ENCODE measurements around the gene CACFD1. TPM values are rescaled to one million over a fixed set of nuclear protein-coding genes. Genes with fewer than 3 reads are reported as not detected.

CACFD1 gene
- total and polyA plus RNA-seq, 2 of the 13 experiments (the other 11 are each of a cell fraction or from before 2014, with no cell fraction given) = 13.8 to 14.6 TPM

DNA sequence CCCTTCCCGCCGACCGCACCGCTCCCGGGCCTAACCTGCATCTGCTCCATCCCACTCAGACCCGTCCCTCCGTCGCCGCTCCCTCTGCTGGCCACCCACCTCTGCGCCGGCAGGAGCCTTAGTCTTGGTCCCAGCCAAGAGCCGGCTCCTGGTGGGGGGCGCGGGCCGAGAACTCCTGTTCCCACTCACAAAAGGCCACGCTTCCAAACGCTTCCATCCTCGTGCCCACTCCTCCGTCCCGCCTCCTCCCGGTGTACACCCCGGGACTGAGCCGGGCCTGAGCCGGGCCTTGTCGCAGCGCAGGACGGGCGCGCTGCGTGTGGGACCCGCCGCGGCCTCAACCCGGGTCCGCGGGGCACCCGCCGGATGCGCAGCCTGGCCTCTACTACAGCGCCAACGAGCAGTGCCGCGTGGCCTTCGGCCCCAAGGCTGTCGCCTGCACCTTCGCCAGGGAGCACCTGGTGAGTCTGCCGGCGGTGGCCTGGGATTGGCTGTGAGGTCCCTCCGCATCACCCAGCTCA is 30.1 kb upstream of the CACFD1 start:
- ChIA-PET CTCF (ENCODE audit: low intra/inter-chr PET ratio, low total read pairs) (no interaction called here), POLR2A (no interaction called here)
- H3K79me2 ChIP-seq (ENCODE audit: insufficient read depth, low read length) = no peaks in the 10 kb centered on the region
- FAIRE-seq (no peak), ATAC-seq (peak; percentile 78), DNase-seq (ENCODE audit: low spot score) (peak; percentile 21)
- H2AFZ ChIP-seq (ENCODE audit: low read length) = no peak overlapping the region
- intact Hi-C loops (cut with micrococcal nuclease; ENCODE audit: unreplicated experiment) (no loop called here), in situ Hi-C loops (cut with HindIII; ENCODE audit: extremely low pct_ligation_motif_present, low pct_unique_long_range_greater_than_20kb) (no loop called here)
- BruUV-seq (replicated peaks) = no TSS peak
- H3K4me2 ChIP-seq (ENCODE audit: low read depth, low read length) = no peak overlapping the region
- H3K36me3 ChIP-seq (replicated peaks in 1 of 2; ENCODE audit: control insufficient read depth in 1 of 2, insufficient read depth in 2 of 2, low read length in 2 of 2) = no peaks in the 10 kb centered on the region
- H4K20me1 ChIP-seq (ENCODE audit: insufficient read depth, low read length) = no peaks in the 10 kb centered on the region
- no peaks in the 10 kb centered on the region for H3K9me3 ChIP-seq (ENCODE audit: low read length)
- WGBS (ENCODE audit: low lambda C conversion rate) = 62% methylated on average over 42 of the region's 49 CpGs
- no peaks in the 10 kb centered on the region; a peak in 1 of 5 replicates for H3K27me3 ChIP-seq (ENCODE audit: control insufficient read depth in 1 of 2, insufficient read depth in 2 of 2, low read length in 2 of 2)
- H3K27ac ChIP-seq (ENCODE audit: extremely low read length, insufficient read depth, low read length) = no peak overlapping the region
- no peak overlapping the region for H3K4me3 ChIP-seq (replicated peaks in 1 of 3; ENCODE audit: insufficient read depth in 1 of 3, low read depth in 2 of 3, low read length in 3 of 3)
- H3K9ac ChIP-seq (ENCODE audit: insufficient read depth, low read depth, low read length) = no peak overlapping the region
- peaks cover 25% of the 10 kb centered on the region for H3K4me1 ChIP-seq (ENCODE audit: insufficient read depth, low read length)
- TF ChIP-seq ELF3 (CRISPR knock-in tag; IDR thresholded peaks at IDR 0.05) (no peak), HDAC1 (CRISPR knock-in tag; IDR thresholded peaks at IDR 0.05) (0 out of 2 replicates have a peak, but pooled peaks have one; percentile 25), HNRNPLL (IDR thresholded peaks at IDR 0.05; ENCODE audit: low read depth, low read length, poor library complexity, severe bottlenecking) (peak; percentile 52), EP300 (IDR thresholded peaks at IDR 0.05; ENCODE audit: low read depth in 2 of 2, low read length in 2 of 2) (no peak), EP300 (CRISPR knock-in tag; IDR thresholded peaks at IDR 0.05; ENCODE audit: borderline replicate concordance) (no peak), IKZF1 (IDR thresholded peaks at IDR 0.05) (no peak), ZKSCAN8 (CRISPR knock-in tag; IDR thresholded peaks at IDR 0.05; ENCODE audit: borderline replicate concordance) (no peak), ZFY (CRISPR knock-in tag; IDR thresholded peaks at IDR 0.05) (0 out of 2 replicates have a peak, but pooled peaks have one; percentile 9), KLF13 (CRISPR knock-in tag; IDR thresholded peaks at IDR 0.05) (no peak), PCBP2 (optimal IDR thresholded peaks at IDR 0.05; ENCODE audit: low read depth, low read length, poor library complexity, severe bottlenecking) (no peak), STAG1 (CRISPR knock-in tag; IDR thresholded peaks at IDR 0.05) (peak; percentile 46), ZNF777 (CRISPR knock-in tag; IDR thresholded peaks at IDR 0.05) (0 out of 2 replicates have a peak, but pooled peaks have one; percentile 27), HNRNPK (IDR thresholded peaks at IDR 0.05; ENCODE audit: low read depth, low read length, poor library complexity, severe bottlenecking) (peak; percentile 76), ZNF607 (CRISPR knock-in tag; IDR thresholded peaks at IDR 0.05; ENCODE audit: borderline replicate concordance) (no peak), SSRP1 (CRISPR knock-in tag; IDR thresholded peaks at IDR 0.05) (no peak), ZNF564 (CRISPR knock-in tag; IDR thresholded peaks at IDR 0.05) (no peak), REPIN1 (CRISPR knock-in tag; IDR thresholded peaks at IDR 0.05; ENCODE audit: borderline replicate concordance, low read depth) (no peak), MIER2 (CRISPR knock-in tag; IDR thresholded peaks at IDR 0.05) (no peak), ZNF251 (CRISPR knock-in tag; IDR thresholded peaks at IDR 0.05) (no peak), RAD21 (CRISPR knock-in tag; IDR thresholded peaks at IDR 0.05) (peak; percentile 50; the same call in 1 of the 2 replicates)
- TF ChIP-seq, protein P1, sequence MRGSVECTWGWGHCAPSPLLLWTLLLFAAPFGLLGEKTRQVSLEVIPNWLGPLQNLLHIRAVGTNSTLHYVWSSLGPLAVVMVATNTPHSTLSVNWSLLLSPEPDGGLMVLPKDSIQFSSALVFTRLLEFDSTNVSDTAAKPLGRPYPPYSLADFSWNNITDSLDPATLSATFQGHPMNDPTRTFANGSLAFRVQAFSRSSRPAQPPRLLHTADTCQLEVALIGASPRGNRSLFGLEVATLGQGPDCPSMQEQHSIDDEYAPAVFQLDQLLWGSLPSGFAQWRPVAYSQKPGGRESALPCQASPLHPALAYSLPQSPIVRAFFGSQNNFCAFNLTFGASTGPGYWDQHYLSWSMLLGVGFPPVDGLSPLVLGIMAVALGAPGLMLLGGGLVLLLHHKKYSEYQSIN (CRISPR knock-in tag; IDR thresholded peaks at IDR 0.05; ENCODE audit: borderline replicate concordance) = no peak
- TF ChIP-seq, protein P2, sequence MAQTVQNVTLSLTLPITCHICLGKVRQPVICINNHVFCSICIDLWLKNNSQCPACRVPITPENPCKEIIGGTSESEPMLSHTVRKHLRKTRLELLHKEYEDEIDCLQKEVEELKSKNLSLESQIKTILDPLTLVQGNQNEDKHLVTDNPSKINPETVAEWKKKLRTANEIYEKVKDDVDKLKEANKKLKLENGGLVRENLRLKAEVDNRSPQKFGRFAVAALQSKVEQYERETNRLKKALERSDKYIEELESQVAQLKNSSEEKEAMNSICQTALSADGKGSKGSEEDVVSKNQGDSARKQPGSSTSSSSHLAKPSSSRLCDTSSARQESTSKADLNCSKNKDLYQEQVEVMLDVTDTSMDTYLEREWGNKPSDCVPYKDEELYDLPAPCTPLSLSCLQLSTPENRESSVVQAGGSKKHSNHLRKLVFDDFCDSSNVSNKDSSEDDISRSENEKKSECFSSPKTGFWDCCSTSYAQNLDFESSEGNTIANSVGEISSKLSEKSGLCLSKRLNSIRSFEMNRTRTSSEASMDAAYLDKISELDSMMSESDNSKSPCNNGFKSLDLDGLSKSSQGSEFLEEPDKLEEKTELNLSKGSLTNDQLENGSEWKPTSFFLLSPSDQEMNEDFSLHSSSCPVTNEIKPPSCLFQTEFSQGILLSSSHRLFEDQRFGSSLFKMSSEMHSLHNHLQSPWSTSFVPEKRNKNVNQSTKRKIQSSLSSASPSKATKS (CRISPR knock-in tag; IDR thresholded peaks at IDR 0.05) = no peak
- TF ChIP-seq, protein P3, sequence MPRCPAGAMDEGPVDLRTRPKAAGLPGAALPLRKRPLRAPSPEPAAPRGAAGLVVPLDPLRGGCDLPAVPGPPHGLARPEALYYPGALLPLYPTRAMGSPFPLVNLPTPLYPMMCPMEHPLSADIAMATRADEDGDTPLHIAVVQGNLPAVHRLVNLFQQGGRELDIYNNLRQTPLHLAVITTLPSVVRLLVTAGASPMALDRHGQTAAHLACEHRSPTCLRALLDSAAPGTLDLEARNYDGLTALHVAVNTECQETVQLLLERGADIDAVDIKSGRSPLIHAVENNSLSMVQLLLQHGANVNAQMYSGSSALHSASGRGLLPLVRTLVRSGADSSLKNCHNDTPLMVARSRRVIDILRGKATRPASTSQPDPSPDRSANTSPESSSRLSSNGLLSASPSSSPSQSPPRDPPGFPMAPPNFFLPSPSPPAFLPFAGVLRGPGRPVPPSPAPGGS (CRISPR knock-in tag; IDR thresholded peaks at IDR 0.05) = peak; percentile 32; the same call in 1 of the 2 replicates

Data from HepG2 (cell line).